Calu3 (cell line): Measurements from ENCODE around the gene ATG4A. TPM values are rescaled to one million over a fixed set of nuclear protein-coding genes. Genes with fewer than 3 reads are reported as not detected.

Experiments
- BruUV-seq: library from RNA; stranded (reverse); fragments of 400-500 nt; replicated peaks from 2 replicates; lab custom pipeline; 2021; lab: Mats Ljungman, UMichigan
- CTCF ChIA-PET: fragments of 300-600 bp; sonication (Branson Sonifier 250); formaldehyde crosslinking; loops from one replicate; lab custom pipeline; 2022; ENCODE audit warnings: antibody characterized with exemption; lab: Charles Lee
- DNase-seq: peaks from one replicate; pipeline ENCODE4 v3.0.0; 2022
- H3K27ac Mint-ChIP-seq: one replicate; pipeline ENCODE4 v1.8.0; 2022; ENCODE audit warnings: mixed read lengths; ENCODE audit not compliant: unreplicated experiment
- H3K27me3 Mint-ChIP-seq: one replicate; pipeline ENCODE4 v1.8.0; 2022; ENCODE audit warnings: mixed read lengths; ENCODE audit not compliant: unreplicated experiment
- H3K36me3 Mint-ChIP-seq: one replicate; pipeline ENCODE4 v1.8.0; 2022; ENCODE audit warnings: mild to moderate bottlenecking, moderate library complexity, mixed read lengths; ENCODE audit not compliant: insufficient read depth, unreplicated experiment
- H3K4me1 Mint-ChIP-seq: one replicate; pipeline ENCODE4 v1.8.0; 2022; ENCODE audit warnings: mild to moderate bottlenecking, low read depth, mixed read lengths; ENCODE audit not compliant: unreplicated experiment
- H3K4me3 Mint-ChIP-seq: one replicate; pipeline ENCODE4 v1.8.0; 2022; ENCODE audit warnings: mild to moderate bottlenecking, low read depth, moderate library complexity, mixed read lengths; ENCODE audit not compliant: unreplicated experiment
- H3K9me3 Mint-ChIP-seq: one replicate; pipeline ENCODE4 v1.8.0; 2022; ENCODE audit warnings: low read depth, mixed read lengths; ENCODE audit not compliant: unreplicated experiment
- intact Hi-C: fragments of 100-400 bp; cut with micrococcal nuclease; formaldehyde crosslinking; loops from one replicate; pipeline ENCODE4 v1.10.0; 2022; ENCODE audit not compliant: unreplicated experiment
- total RNA-seq: library from RNA; stranded (reverse); gene quantifications from 2 replicates; pipeline ENCODE4 v1.2.3, GENCODE V29; 2022
- TF ChIP-seq, protein P1 (sequence below): fragments of 200-600 bp; IDR thresholded peaks from one replicate; pipeline ENCODE4 v1.8.0; 2022; ENCODE audit warnings: antibody characterized with exemption; ENCODE audit not compliant: unreplicated experiment

ATG4A gene
- total RNA-seq, 1 experiment from 2014 or later, result 9.8 TPM

DNA sequence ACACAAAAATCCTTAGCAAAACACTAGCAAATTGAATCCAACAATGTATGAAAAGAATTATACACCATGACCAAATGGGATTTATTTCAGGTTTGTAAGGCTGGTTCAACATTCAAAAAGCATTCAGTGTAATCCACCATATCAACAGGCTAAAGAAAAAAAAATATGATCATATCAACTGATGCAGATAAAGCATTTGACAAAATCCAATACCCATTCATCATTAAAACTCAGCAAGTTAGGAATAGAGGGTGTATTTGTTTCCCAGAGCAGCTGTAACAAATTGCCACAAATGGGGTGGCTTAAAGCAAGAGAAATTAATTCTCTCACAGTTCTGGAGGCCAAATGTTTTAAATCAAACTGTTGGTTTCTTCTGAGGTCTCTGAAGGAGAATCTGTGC is 36.0 kb upstream of the ATG4A start:
- intact Hi-C loops, result no loop called here
- Mint-ChIP-seq H3K36me3 (no peaks in the 10 kb centered on the region), H3K4me3 (no peak overlapping the region), H3K9me3 (no peaks in the 10 kb centered on the region), H3K27ac (no peak overlapping the region), H3K4me1 (peaks cover 8% of the 10 kb centered on the region), H3K27me3 (no peaks in the 10 kb centered on the region)
- no TSS peak for BruUV-seq
- CTCF ChIA-PET, result no interaction called here
- DNase-seq, result no peak
- TF ChIP-seq, protein P1, sequence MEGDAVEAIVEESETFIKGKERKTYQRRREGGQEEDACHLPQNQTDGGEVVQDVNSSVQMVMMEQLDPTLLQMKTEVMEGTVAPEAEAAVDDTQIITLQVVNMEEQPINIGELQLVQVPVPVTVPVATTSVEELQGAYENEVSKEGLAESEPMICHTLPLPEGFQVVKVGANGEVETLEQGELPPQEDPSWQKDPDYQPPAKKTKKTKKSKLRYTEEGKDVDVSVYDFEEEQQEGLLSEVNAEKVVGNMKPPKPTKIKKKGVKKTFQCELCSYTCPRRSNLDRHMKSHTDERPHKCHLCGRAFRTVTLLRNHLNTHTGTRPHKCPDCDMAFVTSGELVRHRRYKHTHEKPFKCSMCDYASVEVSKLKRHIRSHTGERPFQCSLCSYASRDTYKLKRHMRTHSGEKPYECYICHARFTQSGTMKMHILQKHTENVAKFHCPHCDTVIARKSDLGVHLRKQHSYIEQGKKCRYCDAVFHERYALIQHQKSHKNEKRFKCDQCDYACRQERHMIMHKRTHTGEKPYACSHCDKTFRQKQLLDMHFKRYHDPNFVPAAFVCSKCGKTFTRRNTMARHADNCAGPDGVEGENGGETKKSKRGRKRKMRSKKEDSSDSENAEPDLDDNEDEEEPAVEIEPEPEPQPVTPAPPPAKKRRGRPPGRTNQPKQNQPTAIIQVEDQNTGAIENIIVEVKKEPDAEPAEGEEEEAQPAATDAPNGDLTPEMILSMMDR, result no peak

DNA sequence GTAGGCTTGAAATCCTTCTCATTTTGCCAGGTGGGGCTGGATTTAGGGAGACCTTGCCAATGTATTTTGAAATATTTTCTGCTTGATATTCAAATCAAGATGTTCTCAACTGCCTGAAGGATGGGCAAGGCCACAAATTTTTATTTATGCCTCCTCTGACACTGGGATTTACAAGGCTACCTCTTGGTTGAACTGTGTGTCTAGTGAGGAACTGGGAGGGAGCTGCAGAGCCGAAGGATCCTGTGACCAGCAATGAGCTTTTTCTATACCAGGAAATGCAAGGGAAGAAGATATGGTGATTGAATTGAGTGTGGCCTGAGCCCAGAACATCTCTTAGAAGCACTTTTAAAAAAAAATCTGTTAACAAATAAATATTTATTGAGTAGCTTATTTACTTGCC is 31.8 kb upstream of the ATG4A start:
- H3K4me3 Mint-ChIP-seq, result no peak overlapping the region
- H3K36me3 Mint-ChIP-seq, result no peaks in the 10 kb centered on the region
- no TSS peak for BruUV-seq
- intact Hi-C loops, result no loop called here
- no peak overlapping the region for H3K27ac Mint-ChIP-seq
- H3K27me3 Mint-ChIP-seq, result no peaks in the 10 kb centered on the region
- TF ChIP-seq, protein P1, result no peak
- no peaks in the 10 kb centered on the region for H3K4me1 Mint-ChIP-seq
- H3K9me3 Mint-ChIP-seq, result no peaks in the 10 kb centered on the region
- no peak for DNase-seq
- CTCF ChIA-PET, result no interaction called here

DNA sequence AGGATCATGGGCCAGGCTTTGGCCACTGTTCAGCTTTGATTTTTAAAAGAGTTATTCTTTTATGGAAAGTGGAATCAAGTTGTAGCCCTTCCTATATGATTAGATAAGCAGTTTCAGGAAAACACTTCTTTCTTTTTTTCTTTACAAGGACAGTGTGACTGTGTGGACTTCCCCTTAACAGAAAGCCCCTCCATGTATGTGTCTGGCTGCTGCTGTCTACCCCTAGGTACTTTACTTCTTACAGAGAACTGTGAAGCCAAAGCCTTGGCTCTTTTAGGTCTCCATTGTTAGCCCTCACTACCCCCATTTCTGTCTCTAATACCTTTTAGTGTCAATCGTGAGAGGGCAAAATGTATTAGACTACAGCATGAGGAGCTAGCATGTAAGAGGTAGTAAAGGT is 27.6 kb upstream of the ATG4A start:
- no peak overlapping the region for H3K27ac Mint-ChIP-seq
- BruUV-seq, result no TSS peak
- no peaks in the 10 kb centered on the region for H3K4me1 Mint-ChIP-seq
- H3K27me3 Mint-ChIP-seq, result no peaks in the 10 kb centered on the region
- TF ChIP-seq, protein P1, result no peak
- H3K4me3 Mint-ChIP-seq, result no peak overlapping the region
- no peaks in the 10 kb centered on the region for H3K9me3 Mint-ChIP-seq
- no peak for DNase-seq
- CTCF ChIA-PET, result no interaction called here
- intact Hi-C loops, result no loop called here
- H3K36me3 Mint-ChIP-seq, result no peaks in the 10 kb centered on the region

DNA sequence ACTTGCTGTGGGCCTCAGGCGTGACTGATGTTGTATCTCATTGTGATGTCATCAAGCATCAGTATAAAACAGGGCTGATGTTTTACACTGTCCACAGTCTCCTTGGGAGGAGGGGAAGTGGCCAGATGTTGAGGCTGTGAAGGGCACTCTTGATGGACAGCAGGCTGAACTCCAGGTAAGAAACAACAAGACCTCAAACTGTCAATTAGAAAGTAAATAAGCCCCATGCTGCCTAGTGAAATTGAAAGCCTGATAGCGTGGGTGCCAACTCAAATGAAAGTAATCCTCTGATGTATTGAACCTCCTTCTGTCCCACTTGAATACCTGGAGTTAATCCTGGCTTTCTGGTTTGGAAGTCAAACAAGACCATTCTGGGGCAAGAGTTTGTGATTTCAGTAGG is 27.0 kb upstream of the ATG4A start:
- BruUV-seq, result no TSS peak
- no peak for DNase-seq
- H3K27me3 Mint-ChIP-seq, result no peaks in the 10 kb centered on the region
- no peak overlapping the region for H3K4me3 Mint-ChIP-seq
- TF ChIP-seq, protein P1, result no peak
- H3K4me1 Mint-ChIP-seq, result no peaks in the 10 kb centered on the region
- no peaks in the 10 kb centered on the region for H3K9me3 Mint-ChIP-seq
- H3K36me3 Mint-ChIP-seq, result no peaks in the 10 kb centered on the region
- H3K27ac Mint-ChIP-seq, result no peak overlapping the region
- CTCF ChIA-PET, result no interaction called here
- intact Hi-C loops, result no loop called here

DNA sequence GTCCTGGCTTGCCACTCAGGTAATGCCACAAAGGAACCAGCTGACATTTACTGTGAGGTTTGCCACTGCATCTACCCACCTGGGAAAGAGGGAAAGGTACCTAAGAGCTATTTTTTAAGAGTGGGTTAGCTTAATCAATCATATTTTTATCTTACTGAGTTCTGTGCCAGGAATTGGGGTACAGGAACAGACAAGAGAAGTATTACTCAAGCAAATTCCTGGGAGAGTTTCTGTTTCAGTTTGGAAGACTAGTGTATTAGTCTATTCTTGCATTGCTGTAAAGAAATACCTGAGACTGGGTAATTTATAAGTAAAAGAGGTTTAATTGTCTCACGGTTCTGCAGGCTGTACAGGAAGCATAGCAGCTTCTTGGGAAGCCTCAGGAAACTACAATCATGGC is 23.5 kb upstream of the ATG4A start:
- intact Hi-C loops, result no loop called here
- Mint-ChIP-seq H3K27ac (no peak overlapping the region), H3K4me1 (peaks cover 15% of the 10 kb centered on the region), H3K4me3 (no peak overlapping the region), H3K27me3 (no peaks in the 10 kb centered on the region), H3K36me3 (no peaks in the 10 kb centered on the region), H3K9me3 (no peaks in the 10 kb centered on the region)
- CTCF ChIA-PET, result no interaction called here
- TF ChIP-seq, protein P1, result no peak
- DNase-seq, result no peak
- BruUV-seq, result no TSS peak
